DMS153 treated with DMSO at 0.1 percent for 48 hours (cell line): Measurements from ENCODE around the gene SOX30.

Source experiments
- DNase-seq: peaks from one replicate; lab custom pipeline; 2025; ENCODE audit not compliant: unreplicated experiment; lab: John Stamatoyannopoulos, UW

SOX30 gene

GRCh38 chr5:157578079-157578780, 74.0 kb downstream of the SOX30 start:
- no peak for DNase-seq

- DNase-seq, result no peak
These were observed 75.6 kb downstream of the SOX30 start for GRCh38 chr5:157576678-157577077.
